Progenitor cell of endocrine pancreas (in vitro differentiated cells): ENCODE results near the gene SPOCD1. TPM values are rescaled to one million over a fixed set of nuclear protein-coding genes. Genes with fewer than 3 reads are reported as not detected.
A peak's percentile ranks its signal among the peaks of the same experiment; 100 is the strongest.

ENCODE experiments used
- DNase-seq: peaks from one replicate; pipeline ENCODE4 v3.0.0; 2021; ENCODE audit warnings: low spot score; ENCODE audit not compliant: unreplicated experiment
- H3K27ac Mint-ChIP-seq: 2 replicates; pipeline ENCODE4 v1.8.0; 2021; ENCODE audit warnings: mild to moderate bottlenecking, moderate library complexity, mixed read lengths
- H3K27me3 Mint-ChIP-seq: 2 replicates; pipeline ENCODE4 v1.8.0; 2021; ENCODE audit warnings: mixed read lengths
- H3K36me3 Mint-ChIP-seq: 2 replicates; pipeline ENCODE4 v1.8.0; 2022; ENCODE audit warnings: mixed read lengths; ENCODE audit not compliant: insufficient read depth
- H3K4me1 Mint-ChIP-seq: 2 replicates; pipeline ENCODE4 v1.8.0; 2021; ENCODE audit warnings: low read depth, mixed read lengths
- H3K4me3 Mint-ChIP-seq: 2 replicates; pipeline ENCODE4 v1.8.0; 2021; ENCODE audit warnings: low read depth, mild to moderate bottlenecking, moderate library complexity, mixed read lengths
- H3K9me3 Mint-ChIP-seq: 2 replicates; pipeline ENCODE4 v1.8.0; 2021; ENCODE audit warnings: low read depth, mixed read lengths
- CTCF ChIP-seq: fragments of 200-600 bp; sonication (generic); IDR thresholded peaks from one replicate; pipeline ENCODE4 v1.5.0; 2021; ENCODE audit warnings: antibody characterized with exemption, mild to moderate bottlenecking; ENCODE audit not compliant: unreplicated experiment
- total RNA-seq: library from RNA; stranded (reverse); gene quantifications from 2 replicates; pipeline ENCODE4 v1.2.1, GENCODE V29; 2021

SPOCD1 gene
- total RNA-seq, 1 donor from 2014 or later: 0.36 TPM

DNA sequence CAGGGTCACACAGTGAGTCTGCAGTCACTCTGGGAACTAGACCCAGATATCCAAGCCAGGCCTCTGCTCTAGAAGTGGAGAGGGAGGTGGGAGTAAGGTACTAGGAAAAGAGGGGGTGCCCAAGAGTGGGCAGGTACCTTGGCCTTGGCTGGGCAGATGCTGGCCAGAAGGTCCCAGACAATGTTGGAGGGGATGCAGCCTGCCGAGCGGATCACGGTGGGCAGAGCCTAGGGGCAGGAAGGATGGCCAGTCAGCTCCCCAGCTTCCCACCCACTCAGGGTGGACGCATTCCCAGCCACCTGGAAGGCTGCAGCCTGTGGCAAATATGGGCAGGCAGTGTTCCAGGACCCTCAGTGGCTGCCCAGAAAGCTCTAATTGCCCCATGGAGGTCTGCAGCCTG, 23.3 kb downstream of the SPOCD1 start:
- Mint-ChIP-seq H3K4me3 (no peak overlapping the region), H3K36me3 (no peaks in the 10 kb centered on the region), H3K27me3 (peaks cover 27% of the 10 kb centered on the region), H3K27ac (no peak overlapping the region), H3K4me1 (no peaks in the 10 kb centered on the region), H3K9me3 (no peaks in the 10 kb centered on the region)
- no peak for TF ChIP-seq CTCF
- DNase-seq: no peak

- Mint-ChIP-seq H3K9me3 (no peaks in the 10 kb centered on the region), H3K27ac (no peak overlapping the region), H3K4me3 (no peak overlapping the region), H3K27me3 (peaks cover 22% of the 10 kb centered on the region), H3K4me1 (no peaks in the 10 kb centered on the region), H3K36me3 (no peaks in the 10 kb centered on the region)
- no peak for DNase-seq
- no peak for TF ChIP-seq CTCF
These were observed 23.7 kb downstream of the SPOCD1 start for GRCh38 chr1:31792116-31792515.

DNA sequence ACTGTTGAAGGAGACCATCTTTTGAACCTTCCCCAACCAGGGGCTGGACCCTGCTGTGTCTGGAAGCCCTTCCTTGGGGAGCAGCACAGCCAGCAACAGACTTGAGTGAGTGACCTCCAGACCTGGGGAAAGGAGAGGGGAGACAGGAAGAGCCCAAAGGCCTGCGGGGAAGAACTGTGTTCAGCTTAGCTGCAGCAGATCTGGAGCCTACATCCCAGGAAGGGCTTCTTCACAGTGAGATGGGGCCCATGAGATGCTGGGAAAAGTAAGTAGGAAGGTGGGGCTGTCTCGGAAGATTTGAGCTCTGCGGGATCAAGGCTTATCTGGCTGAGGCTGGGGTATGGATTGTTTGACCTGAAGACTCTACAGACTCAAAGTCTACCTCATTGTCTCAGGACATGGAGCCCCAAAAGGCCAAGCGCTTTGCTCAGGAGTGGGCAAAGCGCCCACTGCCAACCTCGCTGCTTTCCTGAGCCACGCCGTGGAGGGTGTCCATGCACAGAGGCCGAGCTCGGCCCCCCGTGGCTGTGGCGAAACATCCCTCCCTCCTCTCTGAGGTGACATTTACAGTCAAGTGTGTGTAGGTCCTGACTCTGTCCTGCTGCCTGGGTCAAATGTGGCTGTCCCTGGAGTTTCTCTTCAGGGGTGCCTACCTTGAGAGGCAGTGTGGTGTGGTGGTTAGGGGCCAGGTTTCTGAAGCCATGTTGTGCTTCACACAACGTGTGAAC, 24.5 kb downstream of the SPOCD1 start:
- Mint-ChIP-seq H3K27ac (no peak overlapping the region), H3K4me3 (no peak overlapping the region)

DNA sequence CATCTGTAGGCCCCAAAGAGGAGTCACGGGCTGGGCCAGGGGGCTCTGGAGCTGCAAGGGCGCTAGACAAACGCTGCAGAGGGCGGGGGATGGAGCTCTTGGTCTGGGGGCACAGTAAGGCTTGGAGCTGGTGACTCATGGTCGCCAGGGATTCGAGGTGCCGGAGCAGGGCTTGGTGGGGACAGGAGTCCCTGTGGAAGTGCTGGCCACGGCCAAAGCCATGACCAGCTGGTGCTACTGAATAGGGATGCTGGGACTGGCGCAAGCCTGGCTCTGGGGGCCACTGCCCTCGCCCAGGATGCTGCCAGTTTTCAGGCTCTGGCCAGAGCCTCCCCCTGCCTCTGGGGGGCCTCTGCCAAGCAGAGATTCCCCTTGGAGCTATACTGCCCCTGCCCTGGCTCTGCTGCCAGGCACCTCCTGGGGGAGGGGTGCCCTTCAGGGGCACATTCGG, 25.2 kb downstream of the SPOCD1 start:
- Mint-ChIP-seq H3K4me1 (no peaks in the 10 kb centered on the region), H3K4me3 (no peak overlapping the region), H3K27me3 (peaks cover 16% of the 10 kb centered on the region), H3K36me3 (no peaks in the 10 kb centered on the region), H3K27ac (no peak overlapping the region), H3K9me3 (no peaks in the 10 kb centered on the region)
- no peak for TF ChIP-seq CTCF
- no peak for DNase-seq

More for the DNA sequence above, 24.5 kb downstream of the SPOCD1 start:
- no peaks in the 10 kb centered on the region for H3K9me3 Mint-ChIP-seq
- TF ChIP-seq CTCF: no peak
- H3K36me3 Mint-ChIP-seq: no peaks in the 10 kb centered on the region
- H3K27me3 Mint-ChIP-seq: peaks cover 17% of the 10 kb centered on the region
- no peak for DNase-seq
- no peaks in the 10 kb centered on the region for H3K4me1 Mint-ChIP-seq

GRCh38 chr1:31790140-31790539, 25.7 kb downstream of the SPOCD1 start:
- no peak for DNase-seq
- H3K9me3 Mint-ChIP-seq: no peaks in the 10 kb centered on the region
- TF ChIP-seq CTCF: no peak
- H3K4me1 Mint-ChIP-seq: no peaks in the 10 kb centered on the region
- H3K27ac Mint-ChIP-seq: peak overlapping the region; percentile 5
- no peaks in the 10 kb centered on the region for H3K36me3 Mint-ChIP-seq
- H3K4me3 Mint-ChIP-seq: no peak overlapping the region
- peaks cover 15% of the 10 kb centered on the region for H3K27me3 Mint-ChIP-seq
